ENCODE results near the gene ZNF664.
"Not testable (repeated sequence)": the region's sequence is repeated elsewhere in the genome, so short reads cannot be mapped to it uniquely, and the experiment has no call there.

DNA sequence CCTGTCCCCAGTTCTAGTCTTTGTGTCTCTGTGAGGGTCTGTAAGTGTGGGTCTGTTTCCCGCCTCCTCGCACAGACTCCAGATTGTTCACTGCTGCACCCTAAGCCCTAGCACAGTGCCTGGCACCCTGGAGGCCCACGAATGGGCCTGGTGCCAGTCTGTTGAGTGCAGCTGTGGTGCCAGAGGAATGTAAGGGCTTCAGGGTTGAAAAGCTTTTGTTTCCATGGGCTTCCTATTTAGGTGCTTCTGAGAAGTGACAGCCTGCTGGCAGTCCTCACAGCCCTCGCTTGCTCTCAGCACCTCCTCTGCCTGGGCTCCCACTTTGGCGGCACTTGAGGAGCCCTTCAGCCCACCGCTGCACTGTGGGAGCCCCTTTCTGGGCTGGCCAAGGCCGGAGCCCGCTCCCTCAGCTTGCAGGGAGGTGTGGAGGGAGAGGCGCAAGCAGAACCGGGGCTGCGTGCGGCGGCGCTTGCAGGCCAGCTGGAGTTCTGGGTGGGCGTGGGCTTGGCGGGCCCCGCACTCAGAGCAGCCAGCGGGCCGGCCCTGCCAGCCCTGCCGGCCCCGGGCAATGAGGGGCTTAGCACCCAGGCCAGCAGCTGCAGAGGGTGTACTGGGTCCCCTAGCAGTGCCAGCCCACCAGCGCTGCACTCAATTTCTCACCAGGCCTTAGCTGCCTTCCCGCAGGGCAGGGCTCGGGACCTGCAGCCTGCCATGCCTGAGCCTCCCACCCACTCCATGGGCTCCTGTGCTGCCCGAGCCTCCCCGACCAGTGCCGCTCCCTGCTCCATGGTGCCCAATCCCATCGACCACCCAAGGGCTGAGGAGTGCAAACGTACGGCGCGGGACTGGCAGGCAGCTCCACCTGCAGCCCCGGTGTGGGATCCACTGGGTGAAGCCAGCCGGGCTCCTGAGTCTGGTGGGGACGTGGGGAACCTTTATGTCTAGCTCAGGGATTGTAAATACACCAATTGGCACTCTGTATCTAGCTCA, 26.2 kb upstream of the ZNF664 start:
- TF ChIP-seq, protein P1, sequence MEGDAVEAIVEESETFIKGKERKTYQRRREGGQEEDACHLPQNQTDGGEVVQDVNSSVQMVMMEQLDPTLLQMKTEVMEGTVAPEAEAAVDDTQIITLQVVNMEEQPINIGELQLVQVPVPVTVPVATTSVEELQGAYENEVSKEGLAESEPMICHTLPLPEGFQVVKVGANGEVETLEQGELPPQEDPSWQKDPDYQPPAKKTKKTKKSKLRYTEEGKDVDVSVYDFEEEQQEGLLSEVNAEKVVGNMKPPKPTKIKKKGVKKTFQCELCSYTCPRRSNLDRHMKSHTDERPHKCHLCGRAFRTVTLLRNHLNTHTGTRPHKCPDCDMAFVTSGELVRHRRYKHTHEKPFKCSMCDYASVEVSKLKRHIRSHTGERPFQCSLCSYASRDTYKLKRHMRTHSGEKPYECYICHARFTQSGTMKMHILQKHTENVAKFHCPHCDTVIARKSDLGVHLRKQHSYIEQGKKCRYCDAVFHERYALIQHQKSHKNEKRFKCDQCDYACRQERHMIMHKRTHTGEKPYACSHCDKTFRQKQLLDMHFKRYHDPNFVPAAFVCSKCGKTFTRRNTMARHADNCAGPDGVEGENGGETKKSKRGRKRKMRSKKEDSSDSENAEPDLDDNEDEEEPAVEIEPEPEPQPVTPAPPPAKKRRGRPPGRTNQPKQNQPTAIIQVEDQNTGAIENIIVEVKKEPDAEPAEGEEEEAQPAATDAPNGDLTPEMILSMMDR (IDR thresholded peaks at IDR 0.05): not testable (repeated sequence)
- TF ChIP-seq ZFX (IDR thresholded peaks at IDR 0.05; ENCODE audit: borderline replicate concordance): not testable (repeated sequence)

All from 22Rv1 (cell line).